Thoracic aorta (tissue), 2 donors: ENCODE data around the gene BOLA2B. TPM values are rescaled to one million over a fixed set of nuclear protein-coding genes. Genes with fewer than 3 reads are reported as not detected.
"Not testable (repeated sequence)": the region's sequence is repeated elsewhere in the genome, so short reads cannot be mapped to it uniquely, and the experiment has no call there.

ENCODE experiments used
- ATAC-seq: fragments of 150-250 bp; one replicate; pipeline ENCODE4 v1.8.0; 2017; ENCODE audit warnings: low read depth; ENCODE audit not compliant: insufficient number of reproducible peaks, low FRiP score
- DNase-seq: peaks from one replicate; pipeline ENCODE4 v3.0.0-alpha.2; 2020; ENCODE audit warnings: low spot score
- H3K27ac ChIP-seq, 2 donors: fragments of 200-600 bp; sonication (generic); 1 replicate in 1 of 2; 2 replicates in 1 of 2; pipeline ENCODE4 v1.5.1; 2016; ENCODE audit warnings: mild to moderate bottlenecking in 2 of 2, moderate library complexity in 2 of 2
- H3K27me3 ChIP-seq: fragments of 200-600 bp; sonication (generic); replicated peaks from 2 replicates; pipeline ENCODE4 v1.6.0; 2016; ENCODE audit warnings: mild to moderate bottlenecking; ENCODE audit not compliant: insufficient read depth
- H3K36me3 ChIP-seq: fragments of 200-600 bp; sonication (generic); one replicate; pipeline ENCODE4 v1.5.1; 2016
- H3K4me1 ChIP-seq, 2 donors: fragments of 200-600 bp; sonication (generic); 1 replicate in 1 of 2; 2 replicates in 1 of 2; pipeline versions ENCODE4 v1.5.1 to v1.6.0; 2016; ENCODE audit warnings: low read depth in 2 of 2, mild to moderate bottlenecking in 1 of 2; ENCODE audit not compliant: control insufficient read depth in 1 of 2
- H3K4me3 ChIP-seq: fragments of 200-600 bp; sonication (generic); 2 replicates; pipeline ENCODE4 v1.5.1; 2016; ENCODE audit warnings: mild to moderate bottlenecking
- H3K9me3 ChIP-seq: fragments of 200-600 bp; sonication (generic); 2 replicates; pipeline ENCODE4 v1.5.1; 2016
- total RNA-seq, 2 donors: library from RNA; depleted of rRNA; stranded (reverse); fragments of >200 nt; gene quantifications; one replicate each; pipeline versions ENCODE4 v1.1.0 to v1.2.3, GENCODE V29; 2016
- TF ChIP-seq, protein P1 (sequence below): fragments of 200-600 bp; sonication (generic); IDR thresholded peaks from one replicate; pipeline ENCODE4 v1.5.1; 2019; ENCODE audit warnings: antibody characterized with exemption

BOLA2B gene
- total RNA-seq, 2 donors from 2014 or later: 83.4 to 224 TPM

DNA sequence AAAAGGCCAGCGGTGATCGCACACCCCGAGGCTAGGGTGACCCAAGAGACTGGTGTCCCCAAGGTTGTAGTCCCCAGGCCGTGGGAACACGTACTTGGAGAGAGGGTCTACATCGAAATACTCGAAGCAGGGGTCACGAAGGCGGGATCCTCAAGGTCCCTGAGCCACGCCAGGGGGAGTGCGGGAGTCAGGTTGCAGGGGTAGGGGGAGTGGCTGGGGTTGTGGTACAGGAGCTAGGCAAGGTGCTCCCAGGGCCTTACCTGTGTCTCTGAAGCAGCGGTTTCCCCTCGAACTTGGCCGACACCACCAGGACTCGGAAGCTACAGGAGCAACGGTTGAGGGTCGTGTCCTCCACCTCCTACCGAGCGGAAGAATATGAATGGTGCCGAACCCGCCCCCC is 368 bp downstream of the BOLA2B start:
- ATAC-seq, H3K4me3 ChIP-seq: not testable (repeated sequence)

DNA sequence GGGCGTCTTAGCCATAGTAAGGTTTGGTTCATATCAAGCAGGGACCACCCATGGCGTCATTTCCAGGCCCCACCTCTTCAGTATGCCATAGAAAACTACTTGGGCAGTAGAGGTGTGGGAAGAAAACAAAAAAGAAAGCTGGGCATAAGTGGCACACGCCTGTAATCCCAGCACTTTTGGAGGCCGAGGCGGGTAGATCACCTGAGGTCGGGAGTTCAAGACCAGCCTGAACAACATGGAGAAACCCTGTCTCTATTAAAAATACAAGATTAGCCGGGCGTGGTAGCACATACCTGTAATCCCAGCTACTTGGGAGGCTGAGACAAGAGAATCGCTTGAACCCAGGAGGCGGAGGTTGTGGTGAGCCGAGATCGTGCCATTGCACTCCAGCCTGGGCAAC is 2.3 kb downstream of the BOLA2B start:
- ATAC-seq, H3K27me3 ChIP-seq, H3K4me3 ChIP-seq, H3K36me3 ChIP-seq, H3K9me3 ChIP-seq, DNase-seq, H3K27ac ChIP-seq, H3K4me1 ChIP-seq: not testable (repeated sequence)

More for the DNA sequence above, 368 bp downstream of the BOLA2B start:
- not testable (repeated sequence) for H3K4me1 ChIP-seq, H3K27me3 ChIP-seq, H3K9me3 ChIP-seq, DNase-seq, H3K27ac ChIP-seq, H3K36me3 ChIP-seq

DNA sequence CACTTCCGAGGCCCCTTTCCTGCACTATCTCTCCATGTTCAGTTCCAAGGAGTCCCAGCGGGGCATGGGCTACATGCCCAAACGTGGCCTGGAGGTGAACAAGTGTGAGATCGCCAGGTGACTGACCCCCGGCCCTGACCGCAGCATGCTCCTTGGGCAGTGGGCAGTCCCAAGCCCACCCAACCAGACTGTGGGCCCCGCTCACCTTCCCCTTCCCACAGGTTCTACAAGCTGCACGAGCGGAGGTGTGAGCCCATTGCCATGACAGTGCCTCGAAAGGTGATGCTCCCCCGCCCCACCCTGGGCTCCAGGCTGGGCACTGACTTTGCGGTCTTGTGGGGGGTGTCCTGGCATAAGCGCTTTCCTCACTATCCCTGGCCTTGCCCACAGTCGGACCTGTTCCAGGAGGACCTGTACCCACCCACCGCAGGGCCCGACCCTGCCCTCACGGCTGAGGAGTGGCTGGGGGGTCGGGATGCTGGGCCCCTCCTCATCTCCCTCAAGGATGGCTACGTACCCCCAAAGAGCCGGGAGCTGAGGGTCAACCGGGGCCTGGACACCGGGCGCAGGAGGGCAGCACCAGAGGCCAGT is 5.4 kb downstream of the BOLA2B start:
- no peak overlapping the region for H3K27ac ChIP-seq
- no peak for DNase-seq

DNA sequence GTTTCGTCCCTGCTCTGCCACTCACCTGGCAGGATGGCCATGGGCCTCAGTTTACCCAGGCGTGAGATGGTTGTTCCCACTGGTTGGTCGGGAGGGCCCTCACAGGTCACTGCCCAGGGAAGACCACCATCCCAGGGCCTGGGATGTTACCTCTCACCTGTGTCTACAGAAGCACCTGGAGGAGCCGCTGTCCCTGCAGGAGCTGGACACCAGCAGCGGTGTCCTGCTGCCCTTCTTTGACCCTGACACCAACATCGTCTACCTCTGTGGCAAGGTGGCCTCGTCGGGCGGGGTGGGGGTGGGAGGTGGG is 6.0 kb downstream of the BOLA2B start:
- no peak for ATAC-seq

More for the DNA sequence above, 5.4 kb downstream of the BOLA2B start:
- Histone ChIP-seq H3K9me3 (no peaks in the 10 kb centered on the region), H3K4me1 (peaks cover 6 to 10% of the 10 kb centered on the region in 2 donors), H3K27me3 (no peaks in the 10 kb centered on the region), H3K4me3 (no peak overlapping the region), H3K36me3 (no peaks in the 10 kb centered on the region)
- TF ChIP-seq, protein P1, sequence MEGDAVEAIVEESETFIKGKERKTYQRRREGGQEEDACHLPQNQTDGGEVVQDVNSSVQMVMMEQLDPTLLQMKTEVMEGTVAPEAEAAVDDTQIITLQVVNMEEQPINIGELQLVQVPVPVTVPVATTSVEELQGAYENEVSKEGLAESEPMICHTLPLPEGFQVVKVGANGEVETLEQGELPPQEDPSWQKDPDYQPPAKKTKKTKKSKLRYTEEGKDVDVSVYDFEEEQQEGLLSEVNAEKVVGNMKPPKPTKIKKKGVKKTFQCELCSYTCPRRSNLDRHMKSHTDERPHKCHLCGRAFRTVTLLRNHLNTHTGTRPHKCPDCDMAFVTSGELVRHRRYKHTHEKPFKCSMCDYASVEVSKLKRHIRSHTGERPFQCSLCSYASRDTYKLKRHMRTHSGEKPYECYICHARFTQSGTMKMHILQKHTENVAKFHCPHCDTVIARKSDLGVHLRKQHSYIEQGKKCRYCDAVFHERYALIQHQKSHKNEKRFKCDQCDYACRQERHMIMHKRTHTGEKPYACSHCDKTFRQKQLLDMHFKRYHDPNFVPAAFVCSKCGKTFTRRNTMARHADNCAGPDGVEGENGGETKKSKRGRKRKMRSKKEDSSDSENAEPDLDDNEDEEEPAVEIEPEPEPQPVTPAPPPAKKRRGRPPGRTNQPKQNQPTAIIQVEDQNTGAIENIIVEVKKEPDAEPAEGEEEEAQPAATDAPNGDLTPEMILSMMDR: no peak
- ATAC-seq: no peak

DNA sequence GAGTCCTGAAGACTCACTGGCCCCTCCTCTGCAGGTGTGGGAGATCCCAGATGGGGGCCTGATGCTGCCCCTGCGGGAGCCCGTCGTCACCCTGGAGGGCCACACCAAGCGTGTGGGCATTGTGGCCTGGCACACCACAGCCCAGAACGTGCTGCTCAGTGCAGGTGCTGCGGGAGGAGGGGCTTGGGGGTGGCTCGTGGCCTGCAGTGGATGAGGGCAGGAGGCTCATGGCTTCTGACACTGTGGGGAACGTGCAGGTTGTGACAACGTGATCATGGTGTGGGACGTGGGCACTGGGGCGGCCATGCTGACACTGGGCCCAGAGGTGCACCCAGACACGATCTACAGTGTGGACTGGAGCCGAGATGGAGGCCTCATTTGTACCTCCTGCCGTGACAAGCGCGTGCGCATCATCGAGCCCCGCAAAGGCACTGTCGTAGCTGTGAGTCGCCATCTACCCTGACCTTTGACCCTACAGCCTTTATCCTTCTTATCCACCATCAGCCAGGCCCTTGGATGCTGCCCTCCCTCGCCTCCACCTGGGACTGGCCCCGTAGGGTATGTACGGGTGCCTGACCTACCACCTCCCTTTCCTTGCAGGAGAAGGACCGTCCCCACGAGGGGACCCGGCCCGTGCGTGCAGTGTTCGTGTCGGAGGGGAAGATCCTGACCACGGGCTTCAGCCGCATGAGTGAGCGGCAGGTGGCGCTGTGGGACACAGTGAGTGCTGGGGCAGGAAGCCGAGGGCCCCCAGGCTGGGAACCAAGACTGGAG is 6.5 kb downstream of the BOLA2B start:
- Histone ChIP-seq H3K9me3 (no peaks in the 10 kb centered on the region), H3K27me3 (no peaks in the 10 kb centered on the region), H3K4me1 (peaks cover 6 to 10% of the 10 kb centered on the region in 2 donors), H3K4me3 (peak overlapping the region; percentile 73), H3K27ac (peak overlapping the region in 1 of 2 donors; percentile 21), H3K36me3 (no peaks in the 10 kb centered on the region)
- ATAC-seq (no peak), DNase-seq (no peak)
- TF ChIP-seq, protein P1: peak; percentile 47

More for the DNA sequence above, 6.0 kb downstream of the BOLA2B start:
- TF ChIP-seq, protein P1: no peak
- Histone ChIP-seq H3K27ac (no peak overlapping the region), H3K9me3 (no peaks in the 10 kb centered on the region), H3K36me3 (no peaks in the 10 kb centered on the region), H3K27me3 (no peaks in the 10 kb centered on the region), H3K4me3 (no peak overlapping the region), H3K4me1 (peaks cover 6 to 10% of the 10 kb centered on the region in 2 donors)
- no peak for DNase-seq

DNA sequence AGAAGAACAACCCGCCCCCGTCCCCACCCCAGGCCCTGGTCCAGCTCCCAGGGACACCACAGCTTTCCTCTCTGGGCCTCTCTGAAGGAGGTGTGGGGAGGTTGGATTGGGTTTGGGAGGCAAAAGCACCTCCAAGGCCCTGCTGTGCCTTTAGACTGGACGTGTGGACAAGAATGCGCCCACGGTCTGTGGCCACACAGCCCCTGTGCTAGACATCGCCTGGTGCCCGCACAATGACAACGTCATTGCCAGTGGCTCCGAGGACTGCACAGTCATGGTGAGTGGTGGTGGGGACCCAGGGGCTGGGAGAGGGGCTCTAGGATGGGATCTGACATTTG is 7.1 kb downstream of the BOLA2B start:
- DNase-seq (no peak), ATAC-seq (no peak)
- Histone ChIP-seq H3K27ac (peak overlapping the region in 1 of 2 donors; percentile 21), H3K4me1 (peaks cover 6 to 10% of the 10 kb centered on the region in 2 donors), H3K4me3 (peak overlapping the region; percentile 73), H3K27me3 (no peaks in the 10 kb centered on the region), H3K36me3 (no peaks in the 10 kb centered on the region), H3K9me3 (no peaks in the 10 kb centered on the region)
- TF ChIP-seq, protein P1: no peak
